Right lobe of liver (tissue), 6 donors: ENCODE data around the gene GRB10. TPM values are rescaled to one million over a fixed set of nuclear protein-coding genes. Genes with fewer than 3 reads are reported as not detected.

Experiments
- ATAC-seq, 4 donors: fragments of 200-7000 bp; cut with Tn5 transposase; one replicate each; pipeline ENCODE4 v1.9.1; 2020; ENCODE audit warnings: mild to moderate bottlenecking in 4 of 4, moderate library complexity in 4 of 4
- DNase-seq, 3 donors: peaks; one replicate each; pipeline ENCODE4 v3.0.0-alpha.2; 2020
- H3K27ac ChIP-seq, 3 donors: fragments of 200-600 bp; one replicate each; pipeline ENCODE4 v1.8.0; 2022
- H3K27me3 ChIP-seq, 2 donors: fragments of 200-600 bp; one replicate each; pipeline ENCODE4 v1.8.0; 2022
- H3K36me3 ChIP-seq, 4 donors: fragments of 200-600 bp; sonication (generic) in 1 of 4; one replicate each; pipeline versions ENCODE4 v1.5.1 to v1.8.0; 2017 to 2022; ENCODE audit warnings: control low read depth in 1 of 4
- H3K4me1 ChIP-seq, 4 donors: fragments of 200-600 bp; sonication (generic) in 1 of 4; one replicate each; pipeline versions ENCODE4 v1.5.1 to v1.8.0; 2017 to 2022; ENCODE audit warnings: control low read depth in 1 of 4
- H3K4me3 ChIP-seq, 3 donors: fragments of 200-600 bp; one replicate each; pipeline ENCODE4 v1.8.0; 2022
- H3K9me3 ChIP-seq, 4 donors: fragments of 200-600 bp; sonication (generic) in 1 of 4; one replicate each; pipeline versions ENCODE4 v1.5.1 to v1.8.0; 2017 to 2022; ENCODE audit warnings: control low read depth in 1 of 4
- POLR2A ChIP-seq: fragments of 450-650 bp; IDR thresholded peaks from one replicate; pipeline ENCODE4 v1.6.1; 2017; ENCODE audit warnings: antibody characterized with exemption, mild to moderate bottlenecking
- WGBS: methylation state at CpG from one replicate; pipeline ENCODE4 v1.1.6; 2018; ENCODE audit warnings: low coverage, low lambda C conversion rate; ENCODE audit not compliant: insufficient coverage; ENCODE audit errors: missing lambda C conversion rate; 5-methylcytosine and 5-hydroxymethylcytosine counted together
- intact Hi-C, 2 donors: fragments of 100-400 bp; cut with DNase I; formaldehyde crosslinking; loops; one replicate each; pipeline versions ENCODE4 v1.11.2 to v1.14.1; 2022
- total RNA-seq, 6 experiments: library from RNA; depleted of rRNA in 2 of 6; stranded (reverse); fragments of >200 nt in 2 of 6; fragmentation: NEBNext Ultra II Directional in 3 of 6; extraction: Animal tissue kit (Norgen Biotek cat#: 25700) in 3 of 6; gene quantifications; one replicate each; pipeline versions ENCODE4 v1.1.0 to v1.2.4, GENCODE V29; 2016 to 2023
- TF ChIP-seq, protein P1 (sequence below), 4 donors: fragments of 200-600 bp in 3 of 4; fragments of 450-650 bp in 1 of 4; IDR thresholded peaks; one replicate each; pipeline versions ENCODE4 v1.5.1 to v1.8.0; 2016 to 2022; ENCODE audit warnings: antibody characterized with exemption in 4 of 4, mild to moderate bottlenecking in 2 of 4
- donor health status: DM: no; HTN: yes; CAD: no.
- donor health status: DM: no; HTN: no; CAD: no.
- donor health status: DM: no; HTN: no; CAD: no.
- donor health status: DM: no; HTN: yes; CAD: no.
- donor health status: DM: no; HTN: yes; CAD: no.

GRB10 gene
- total RNA-seq, 6 experiments from 2014 or later: 24.9 to 55.5 (median 40.0) TPM

DNA sequence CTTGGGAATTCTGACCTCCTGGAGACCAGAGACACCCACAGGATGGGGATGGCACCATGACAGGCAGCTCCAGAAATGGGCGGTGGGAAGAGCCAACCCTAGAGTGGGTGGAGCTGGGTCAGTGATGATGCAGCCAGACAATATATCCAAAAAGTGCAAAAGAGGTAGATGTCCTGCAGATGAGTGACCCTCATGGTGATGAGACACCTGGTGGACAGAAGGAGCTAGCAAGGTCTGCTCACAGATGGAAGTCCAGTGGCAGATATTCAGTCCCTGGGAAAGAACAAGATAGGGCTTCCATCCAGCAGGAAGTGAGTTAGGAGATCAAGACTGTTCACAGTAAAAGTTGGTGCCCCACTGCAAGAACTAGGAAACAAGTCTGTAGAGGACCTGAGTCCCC, 19.2 kb upstream of the GRB10 start:
- no peak for TF ChIP-seq POLR2A
- TF ChIP-seq, protein P1, sequence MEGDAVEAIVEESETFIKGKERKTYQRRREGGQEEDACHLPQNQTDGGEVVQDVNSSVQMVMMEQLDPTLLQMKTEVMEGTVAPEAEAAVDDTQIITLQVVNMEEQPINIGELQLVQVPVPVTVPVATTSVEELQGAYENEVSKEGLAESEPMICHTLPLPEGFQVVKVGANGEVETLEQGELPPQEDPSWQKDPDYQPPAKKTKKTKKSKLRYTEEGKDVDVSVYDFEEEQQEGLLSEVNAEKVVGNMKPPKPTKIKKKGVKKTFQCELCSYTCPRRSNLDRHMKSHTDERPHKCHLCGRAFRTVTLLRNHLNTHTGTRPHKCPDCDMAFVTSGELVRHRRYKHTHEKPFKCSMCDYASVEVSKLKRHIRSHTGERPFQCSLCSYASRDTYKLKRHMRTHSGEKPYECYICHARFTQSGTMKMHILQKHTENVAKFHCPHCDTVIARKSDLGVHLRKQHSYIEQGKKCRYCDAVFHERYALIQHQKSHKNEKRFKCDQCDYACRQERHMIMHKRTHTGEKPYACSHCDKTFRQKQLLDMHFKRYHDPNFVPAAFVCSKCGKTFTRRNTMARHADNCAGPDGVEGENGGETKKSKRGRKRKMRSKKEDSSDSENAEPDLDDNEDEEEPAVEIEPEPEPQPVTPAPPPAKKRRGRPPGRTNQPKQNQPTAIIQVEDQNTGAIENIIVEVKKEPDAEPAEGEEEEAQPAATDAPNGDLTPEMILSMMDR (IDR thresholded peaks at IDR 0.05): peak; percentile 29 to 47 (median 41)
- peak; percentile 80 to 89 (median 84) for ATAC-seq
- Histone ChIP-seq H3K9me3 (no peaks in the 10 kb centered on the region), H3K27ac (no peak overlapping the region), H3K36me3 (no peaks in the 10 kb centered on the region), H3K27me3 (no peaks in the 10 kb centered on the region), H3K4me1 (no peaks in the 10 kb centered on the region), H3K4me3 (no peak overlapping the region)
- WGBS: 50% methylated on average over 1 of the region's 1 CpG
- intact Hi-C loops: no loop called here
- DNase-seq: no peak

DNA sequence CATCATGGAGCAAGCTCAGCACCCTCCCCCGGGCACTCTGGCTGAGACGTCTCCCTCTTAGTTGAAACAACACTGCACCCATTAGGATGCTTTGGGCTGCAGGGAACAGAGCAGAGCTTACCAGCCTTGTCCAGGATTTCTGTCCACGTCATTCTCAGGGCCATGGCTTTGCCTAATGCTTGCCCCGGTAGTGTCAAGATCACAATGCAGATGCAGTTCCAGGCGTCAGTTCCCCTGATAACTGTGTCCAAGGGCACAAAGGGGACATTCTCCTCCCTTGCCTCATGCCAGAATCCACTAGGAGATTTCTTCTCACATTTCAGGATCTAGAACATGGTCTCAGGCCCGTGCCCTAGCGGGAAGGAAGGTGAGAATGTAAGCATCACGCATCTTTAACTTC, 17.2 kb upstream of the GRB10 start:
- WGBS: 92% methylated on average over 4 of the region's 8 CpGs
- no peaks in the 10 kb centered on the region for H3K4me1 ChIP-seq
- no peak for DNase-seq
- intact Hi-C loops: loop anchor here (10.0 kb wide), 2 partner anchors 105 to 275 kb away; no protein-coding TSS in a partner anchor
- TF ChIP-seq POLR2A: no peak
- TF ChIP-seq, protein P1 (IDR thresholded peaks at IDR 0.05): no peak
- no peaks in the 10 kb centered on the region for H3K9me3 ChIP-seq
- no peaks in the 10 kb centered on the region for H3K36me3 ChIP-seq
- no peak overlapping the region for H3K27ac ChIP-seq
- no peaks in the 10 kb centered on the region for H3K27me3 ChIP-seq
- no peak for ATAC-seq
- H3K4me3 ChIP-seq: no peak overlapping the region

DNA sequence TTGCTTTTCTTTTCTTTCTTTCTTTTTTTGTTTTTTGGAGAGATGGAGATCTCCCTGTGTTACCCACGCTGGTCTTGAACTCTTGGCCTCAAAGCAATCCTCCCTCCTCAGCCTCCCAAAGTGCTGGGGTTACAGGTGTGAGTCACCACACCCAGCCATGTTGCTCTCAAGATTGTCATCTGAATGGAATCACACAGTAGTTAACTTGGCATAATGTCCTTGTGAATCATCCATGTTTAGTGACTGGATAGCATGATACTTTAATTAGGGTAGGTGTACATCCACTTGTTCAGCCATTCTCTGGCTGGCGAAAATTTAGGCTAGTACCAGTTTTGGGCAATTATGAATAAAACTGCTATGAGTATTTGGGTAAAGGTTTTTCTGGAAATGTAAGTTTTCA, 15.4 kb upstream of the GRB10 start:
- Histone ChIP-seq H3K4me3 (no peak overlapping the region), H3K27me3 (no peaks in the 10 kb centered on the region), H3K4me1 (peaks cover 0 to 4% (median 2%) of the 10 kb centered on the region in 4 donors), H3K9me3 (no peaks in the 10 kb centered on the region), H3K36me3 (no peaks in the 10 kb centered on the region), H3K27ac (no peak overlapping the region)
- 100% methylated on average over 1 of the region's 2 CpGs for WGBS
- TF ChIP-seq, protein P1 (IDR thresholded peaks at IDR 0.05): no peak
- TF ChIP-seq POLR2A: no peak
- no peak for DNase-seq
- intact Hi-C loops: loop anchor here (10.0 kb wide), 2 partner anchors 103 to 277 kb away; no protein-coding TSS in a partner anchor
- ATAC-seq: no peak

DNA sequence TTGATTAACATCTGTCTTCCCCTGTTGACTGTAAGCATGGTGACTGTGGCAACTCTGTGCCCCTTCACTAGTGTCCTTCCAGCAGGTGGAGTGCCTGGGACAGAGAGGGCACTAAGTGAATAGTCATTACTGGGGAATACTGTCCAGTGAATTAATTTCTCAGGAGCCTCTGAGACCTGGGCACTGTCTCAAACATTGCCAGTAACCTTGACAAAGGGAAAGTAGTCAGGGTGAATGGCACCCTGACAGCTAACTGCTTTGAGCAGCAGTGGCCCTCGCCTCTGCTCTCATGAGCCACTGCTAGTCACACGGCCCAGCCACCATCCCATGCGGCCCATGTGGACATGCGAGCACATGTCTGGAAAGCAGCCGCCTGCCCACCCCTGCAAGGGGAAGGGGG, 13.1 kb upstream of the GRB10 start:
- H3K27me3 ChIP-seq: no peaks in the 10 kb centered on the region
- WGBS: no CpG with 5 or more reads among the region's 5 CpGs

More for the DNA sequence above, 13.1 kb upstream of the GRB10 start:
- Histone ChIP-seq H3K36me3 (no peaks in the 10 kb centered on the region), H3K4me1 (peaks cover 0 to 14% (median 2%) of the 10 kb centered on the region in 4 donors), H3K9me3 (no peaks in the 10 kb centered on the region), H3K27ac (no peak overlapping the region), H3K4me3 (no peak overlapping the region)
- TF ChIP-seq, protein P1 (IDR thresholded peaks at IDR 0.05): peak; percentile 28 to 45 (median 32)
- TF ChIP-seq POLR2A: no peak
- ATAC-seq (peak in 2 of 4 donors; percentile 15 to 37), DNase-seq (no peak)
- intact Hi-C loops: loop anchor here (10.0 kb wide), 2 partner anchors 101 to 279 kb away; no protein-coding TSS in a partner anchor
